Measurements from ENCODE around the gene RPL41.

Gene RPL41

DNA sequence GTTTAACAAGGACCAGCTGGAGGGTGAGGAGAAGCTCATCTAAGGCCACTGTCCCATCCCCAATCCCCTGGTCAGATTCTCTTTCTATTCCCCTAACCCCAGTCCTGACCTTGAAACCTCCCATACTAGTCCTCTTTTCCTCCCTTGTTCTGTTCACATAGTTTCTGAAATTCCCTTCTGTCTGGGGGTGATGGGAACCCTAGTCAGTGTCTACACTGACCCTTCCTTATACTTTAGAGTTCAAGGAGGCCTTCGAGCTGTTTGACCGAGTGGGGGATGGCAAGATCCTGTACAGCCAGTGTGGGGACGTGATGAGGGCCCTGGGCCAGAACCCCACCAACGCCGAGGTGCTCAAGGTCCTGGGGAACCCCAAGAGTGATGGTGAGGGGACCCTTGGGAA lies 38.4 kb downstream of the RPL41 start:
- Histone ChIP-seq H3K36me3 (ENCODE audit: control insufficient read depth in 2 of 2, insufficient read depth in 1 of 2, low read length in 2 of 2) (peaks cover 4 to 29% of the 10 kb centered on the region in 2 experiments), H3K4me3 (ENCODE audit: low read depth, low read length) (no peak overlapping the region), H3K9me3 (ENCODE audit: control insufficient read depth, insufficient read depth, low read depth, low read length) (no peaks in the 10 kb centered on the region), H3K4me1 (ENCODE audit: control insufficient read depth, insufficient read depth, low read length) (peaks cover 3% of the 10 kb centered on the region; the same call in 1 of the 2 replicates), H3K27ac (ENCODE audit: extremely low read depth, low read depth, low read length) (no peak overlapping the region)
- ChIA-PET POLR2A (interaction anchor here (0.7 to 3.8 kb wide), 3 partner anchors 8 to 42 kb away, joined by 3 to 20 read pairs (median 5); partner anchors contain the start of gene ESYT1), CTCF (interaction anchor here (1.0 to 2.2 kb wide), 5 partner anchors 26 to 36 kb away, joined by 3 to 8 read pairs (median 6); partner anchors contain the start of genes ESYT1, SMARCC2 and ZC3H10)
- TF ChIP-seq, protein P1, sequence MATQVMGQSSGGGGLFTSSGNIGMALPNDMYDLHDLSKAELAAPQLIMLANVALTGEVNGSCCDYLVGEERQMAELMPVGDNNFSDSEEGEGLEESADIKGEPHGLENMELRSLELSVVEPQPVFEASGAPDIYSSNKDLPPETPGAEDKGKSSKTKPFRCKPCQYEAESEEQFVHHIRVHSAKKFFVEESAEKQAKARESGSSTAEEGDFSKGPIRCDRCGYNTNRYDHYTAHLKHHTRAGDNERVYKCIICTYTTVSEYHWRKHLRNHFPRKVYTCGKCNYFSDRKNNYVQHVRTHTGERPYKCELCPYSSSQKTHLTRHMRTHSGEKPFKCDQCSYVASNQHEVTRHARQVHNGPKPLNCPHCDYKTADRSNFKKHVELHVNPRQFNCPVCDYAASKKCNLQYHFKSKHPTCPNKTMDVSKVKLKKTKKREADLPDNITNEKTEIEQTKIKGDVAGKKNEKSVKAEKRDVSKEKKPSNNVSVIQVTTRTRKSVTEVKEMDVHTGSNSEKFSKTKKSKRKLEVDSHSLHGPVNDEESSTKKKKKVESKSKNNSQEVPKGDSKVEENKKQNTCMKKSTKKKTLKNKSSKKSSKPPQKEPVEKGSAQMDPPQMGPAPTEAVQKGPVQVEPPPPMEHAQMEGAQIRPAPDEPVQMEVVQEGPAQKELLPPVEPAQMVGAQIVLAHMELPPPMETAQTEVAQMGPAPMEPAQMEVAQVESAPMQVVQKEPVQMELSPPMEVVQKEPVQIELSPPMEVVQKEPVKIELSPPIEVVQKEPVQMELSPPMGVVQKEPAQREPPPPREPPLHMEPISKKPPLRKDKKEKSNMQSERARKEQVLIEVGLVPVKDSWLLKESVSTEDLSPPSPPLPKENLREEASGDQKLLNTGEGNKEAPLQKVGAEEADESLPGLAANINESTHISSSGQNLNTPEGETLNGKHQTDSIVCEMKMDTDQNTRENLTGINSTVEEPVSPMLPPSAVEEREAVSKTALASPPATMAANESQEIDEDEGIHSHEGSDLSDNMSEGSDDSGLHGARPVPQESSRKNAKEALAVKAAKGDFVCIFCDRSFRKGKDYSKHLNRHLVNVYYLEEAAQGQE (tag by site-specific recombination; IDR thresholded peaks at IDR 0.05): no peak
- TF ChIP-seq ZNF558 (tag by site-specific recombination; IDR thresholded peaks at IDR 0.05) (no peak), ZNF830 (tag by site-specific recombination; IDR thresholded peaks at IDR 0.05; ENCODE audit: low read depth) (no peak), SCRT1 (tag by site-specific recombination; IDR thresholded peaks at IDR 0.05; ENCODE audit: borderline replicate concordance) (no peak), ZNF138 (tag by site-specific recombination; IDR thresholded peaks at IDR 0.05; ENCODE audit: borderline replicate concordance) (no peak), ZNF2 (tag by site-specific recombination; IDR thresholded peaks at IDR 0.05) (no peak), ZNF184 (tag by site-specific recombination; IDR thresholded peaks at IDR 0.05) (no peak), ZNF621 (tag by site-specific recombination; IDR thresholded peaks at IDR 0.05) (no peak), ZNF658 (tag by site-specific recombination; IDR thresholded peaks at IDR 0.05) (no peak), ZNF335 (tag by site-specific recombination; conservative IDR thresholded peaks at IDR 0.05) (no peak), ZNF596 (tag by site-specific recombination; IDR thresholded peaks at IDR 0.05) (no peak), ZNF423 (tag by site-specific recombination; IDR thresholded peaks at IDR 0.05) (no peak), FEZF1 (tag by site-specific recombination; IDR thresholded peaks at IDR 0.05) (no peak), ZNF112 (tag by site-specific recombination; IDR thresholded peaks at IDR 0.05) (no peak)
- TF ChIP-seq, protein P2, sequence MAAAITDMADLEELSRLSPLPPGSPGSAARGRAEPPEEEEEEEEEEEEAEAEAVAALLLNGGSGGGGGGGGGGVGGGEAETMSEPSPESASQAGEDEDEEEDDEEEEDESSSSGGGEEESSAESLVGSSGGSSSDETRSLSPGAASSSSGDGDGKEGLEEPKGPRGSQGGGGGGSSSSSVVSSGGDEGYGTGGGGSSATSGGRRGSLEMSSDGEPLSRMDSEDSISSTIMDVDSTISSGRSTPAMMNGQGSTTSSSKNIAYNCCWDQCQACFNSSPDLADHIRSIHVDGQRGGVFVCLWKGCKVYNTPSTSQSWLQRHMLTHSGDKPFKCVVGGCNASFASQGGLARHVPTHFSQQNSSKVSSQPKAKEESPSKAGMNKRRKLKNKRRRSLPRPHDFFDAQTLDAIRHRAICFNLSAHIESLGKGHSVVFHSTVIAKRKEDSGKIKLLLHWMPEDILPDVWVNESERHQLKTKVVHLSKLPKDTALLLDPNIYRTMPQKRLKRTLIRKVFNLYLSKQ (tag by site-specific recombination; IDR thresholded peaks at IDR 0.05; ENCODE audit: borderline replicate concordance): no peak
- TF ChIP-seq, protein P3, sequence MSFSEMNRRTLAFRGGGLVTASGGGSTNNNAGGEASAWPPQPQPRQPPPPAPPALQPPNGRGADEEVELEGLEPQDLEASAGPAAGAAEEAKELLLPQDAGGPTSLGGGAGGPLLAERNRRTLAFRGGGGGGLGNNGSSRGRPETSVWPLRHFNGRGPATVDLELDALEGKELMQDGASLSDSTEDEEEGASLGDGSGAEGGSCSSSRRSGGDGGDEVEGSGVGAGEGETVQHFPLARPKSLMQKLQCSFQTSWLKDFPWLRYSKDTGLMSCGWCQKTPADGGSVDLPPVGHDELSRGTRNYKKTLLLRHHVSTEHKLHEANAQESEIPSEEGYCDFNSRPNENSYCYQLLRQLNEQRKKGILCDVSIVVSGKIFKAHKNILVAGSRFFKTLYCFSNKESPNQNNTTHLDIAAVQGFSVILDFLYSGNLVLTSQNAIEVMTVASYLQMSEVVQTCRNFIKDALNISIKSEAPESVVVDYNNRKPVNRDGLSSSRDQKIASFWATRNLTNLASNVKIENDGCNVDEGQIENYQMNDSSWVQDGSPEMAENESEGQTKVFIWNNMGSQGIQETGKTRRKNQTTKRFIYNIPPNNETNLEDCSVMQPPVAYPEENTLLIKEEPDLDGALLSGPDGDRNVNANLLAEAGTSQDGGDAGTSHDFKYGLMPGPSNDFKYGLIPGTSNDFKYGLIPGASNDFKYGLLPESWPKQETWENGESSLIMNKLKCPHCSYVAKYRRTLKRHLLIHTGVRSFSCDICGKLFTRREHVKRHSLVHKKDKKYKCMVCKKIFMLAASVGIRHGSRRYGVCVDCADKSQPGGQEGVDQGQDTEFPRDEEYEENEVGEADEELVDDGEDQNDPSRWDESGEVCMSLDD (tag by site-specific recombination; IDR thresholded peaks at IDR 0.05): no peak
- TF ChIP-seq, protein P4, sequence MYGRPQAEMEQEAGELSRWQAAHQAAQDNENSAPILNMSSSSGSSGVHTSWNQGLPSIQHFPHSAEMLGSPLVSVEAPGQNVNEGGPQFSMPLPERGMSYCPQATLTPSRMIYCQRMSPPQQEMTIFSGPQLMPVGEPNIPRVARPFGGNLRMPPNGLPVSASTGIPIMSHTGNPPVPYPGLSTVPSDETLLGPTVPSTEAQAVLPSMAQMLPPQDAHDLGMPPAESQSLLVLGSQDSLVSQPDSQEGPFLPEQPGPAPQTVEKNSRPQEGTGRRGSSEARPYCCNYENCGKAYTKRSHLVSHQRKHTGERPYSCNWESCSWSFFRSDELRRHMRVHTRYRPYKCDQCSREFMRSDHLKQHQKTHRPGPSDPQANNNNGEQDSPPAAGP (tag by site-specific recombination; IDR thresholded peaks at IDR 0.05): no peak
- TF ChIP-seq, protein P5, sequence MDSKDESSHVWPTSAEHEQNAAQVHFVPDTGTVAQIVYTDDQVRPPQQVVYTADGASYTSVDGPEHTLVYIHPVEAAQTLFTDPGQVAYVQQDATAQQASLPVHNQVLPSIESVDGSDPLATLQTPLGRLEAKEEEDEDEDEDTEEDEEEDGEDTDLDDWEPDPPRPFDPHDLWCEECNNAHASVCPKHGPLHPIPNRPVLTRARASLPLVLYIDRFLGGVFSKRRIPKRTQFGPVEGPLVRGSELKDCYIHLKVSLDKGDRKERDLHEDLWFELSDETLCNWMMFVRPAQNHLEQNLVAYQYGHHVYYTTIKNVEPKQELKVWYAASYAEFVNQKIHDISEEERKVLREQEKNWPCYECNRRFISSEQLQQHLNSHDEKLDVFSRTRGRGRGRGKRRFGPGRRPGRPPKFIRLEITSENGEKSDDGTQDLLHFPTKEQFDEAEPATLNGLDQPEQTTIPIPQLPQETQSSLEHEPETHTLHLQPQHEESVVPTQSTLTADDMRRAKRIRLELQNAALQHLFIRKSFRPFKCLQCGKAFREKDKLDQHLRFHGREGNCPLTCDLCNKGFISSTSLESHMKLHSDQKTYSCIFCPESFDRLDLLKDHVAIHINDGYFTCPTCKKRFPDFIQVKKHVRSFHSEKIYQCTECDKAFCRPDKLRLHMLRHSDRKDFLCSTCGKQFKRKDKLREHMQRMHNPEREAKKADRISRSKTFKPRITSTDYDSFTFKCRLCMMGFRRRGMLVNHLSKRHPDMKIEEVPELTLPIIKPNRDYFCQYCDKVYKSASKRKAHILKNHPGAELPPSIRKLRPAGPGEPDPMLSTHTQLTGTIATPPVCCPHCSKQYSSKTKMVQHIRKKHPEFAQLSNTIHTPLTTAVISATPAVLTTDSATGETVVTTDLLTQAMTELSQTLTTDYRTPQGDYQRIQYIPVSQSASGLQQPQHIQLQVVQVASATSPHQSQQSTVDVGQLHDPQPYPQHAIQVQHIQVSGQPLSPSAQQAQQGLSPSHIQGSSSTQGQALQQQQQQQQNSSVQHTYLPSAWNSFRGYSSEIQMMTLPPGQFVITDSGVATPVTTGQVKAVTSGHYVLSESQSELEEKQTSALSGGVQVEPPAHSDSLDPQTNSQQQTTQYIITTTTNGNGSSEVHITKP (tag by site-specific recombination; IDR thresholded peaks at IDR 0.05): no peak
- TF ChIP-seq, protein P6, sequence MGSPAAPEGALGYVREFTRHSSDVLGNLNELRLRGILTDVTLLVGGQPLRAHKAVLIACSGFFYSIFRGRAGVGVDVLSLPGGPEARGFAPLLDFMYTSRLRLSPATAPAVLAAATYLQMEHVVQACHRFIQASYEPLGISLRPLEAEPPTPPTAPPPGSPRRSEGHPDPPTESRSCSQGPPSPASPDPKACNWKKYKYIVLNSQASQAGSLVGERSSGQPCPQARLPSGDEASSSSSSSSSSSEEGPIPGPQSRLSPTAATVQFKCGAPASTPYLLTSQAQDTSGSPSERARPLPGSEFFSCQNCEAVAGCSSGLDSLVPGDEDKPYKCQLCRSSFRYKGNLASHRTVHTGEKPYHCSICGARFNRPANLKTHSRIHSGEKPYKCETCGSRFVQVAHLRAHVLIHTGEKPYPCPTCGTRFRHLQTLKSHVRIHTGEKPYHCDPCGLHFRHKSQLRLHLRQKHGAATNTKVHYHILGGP (tag by site-specific recombination; IDR thresholded peaks at IDR 0.05): no peak

All from HEK293 (cell line).